Stimulated activated CD8-positive, alpha-beta memory T cell treated with anti-CD3 and anti-CD28 coated beads, Interleukin-7, amount 100 ng/mL, for 4 hours (primary cell): ENCODE measurements around the gene LEMD2.

ENCODE experiments used
- DNase-seq, 2 donors: peaks; one replicate each; pipeline ENCODE4 v3.0.0-alpha.2; 2020; ENCODE audit warnings: low read depth in 2 of 2

LEMD2 gene

DNA sequence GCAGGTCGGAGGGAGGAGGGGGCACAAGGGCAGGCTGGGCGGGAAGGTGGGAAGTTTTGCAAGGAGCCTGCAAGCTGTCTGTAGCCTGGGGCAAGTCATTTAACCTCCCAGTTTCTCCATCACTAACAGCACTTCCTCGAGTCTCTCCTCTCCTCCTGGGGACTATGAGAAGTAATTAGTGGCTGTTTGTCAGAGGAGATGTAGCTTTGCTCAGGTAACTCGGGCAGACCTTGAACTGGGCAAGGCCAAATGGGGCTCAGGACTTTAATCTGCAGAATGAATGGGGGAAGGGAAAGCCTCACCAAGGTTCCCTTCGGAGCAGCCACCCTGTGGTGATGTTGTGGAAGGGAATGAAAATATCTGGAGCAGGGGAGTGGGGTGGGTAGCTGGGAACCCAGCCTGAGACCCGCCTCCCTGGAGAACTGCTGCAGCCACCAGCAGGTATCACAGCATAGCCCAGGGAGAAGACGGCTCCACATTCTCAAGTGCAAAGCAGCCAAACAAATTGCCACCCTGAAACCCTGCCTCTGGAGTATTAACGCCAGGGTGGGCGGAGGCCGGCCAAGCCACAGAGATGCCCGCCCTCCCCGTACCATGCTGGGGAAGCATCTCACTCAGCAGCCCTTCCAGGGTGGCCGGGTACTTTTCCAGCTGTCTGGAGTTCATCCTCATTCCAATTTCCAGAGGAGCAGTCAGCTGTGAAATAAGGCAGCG lies 6.1 kb upstream of the LEMD2 start:
- no peak for DNase-seq

DNA sequence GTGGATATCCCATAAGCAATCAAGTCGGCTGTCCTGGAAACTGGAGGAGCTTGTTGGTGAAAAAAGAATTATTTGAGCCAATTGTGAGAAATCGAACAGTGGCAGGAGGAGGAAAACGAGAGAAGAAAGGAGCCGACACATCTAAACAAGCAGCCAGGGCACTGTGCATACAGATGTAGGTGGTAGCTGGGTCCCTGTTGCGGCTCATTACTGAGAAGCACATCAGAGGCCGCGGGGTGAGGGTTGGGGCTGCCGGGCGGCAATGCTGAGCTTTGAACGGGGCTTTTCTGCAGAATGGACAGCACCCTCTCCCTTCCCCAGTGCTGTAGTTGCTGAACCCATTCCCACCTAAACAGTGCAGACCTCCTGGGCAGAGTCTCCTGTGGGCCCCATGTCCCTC lies 4.1 kb upstream of the LEMD2 start:
- DNase-seq, result no peak

DNA sequence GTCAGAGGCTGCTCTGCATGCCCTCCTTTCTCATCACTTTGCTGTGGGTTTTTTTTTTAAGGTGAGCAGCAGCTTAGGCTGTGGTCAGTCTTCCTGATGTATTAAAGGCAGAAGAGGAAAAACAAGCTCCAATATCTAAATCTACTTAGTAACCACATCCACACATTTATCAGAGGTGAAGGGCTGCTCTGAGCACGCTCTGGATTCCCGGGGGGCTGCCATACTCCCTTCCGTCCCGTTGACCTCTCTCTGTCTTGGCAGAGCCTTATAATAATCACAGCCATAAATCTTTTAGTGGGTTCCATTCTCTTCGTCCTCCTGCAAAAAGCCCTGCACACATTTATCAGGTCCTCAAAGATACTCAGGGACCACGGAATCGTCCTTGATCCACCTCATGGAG lies 2.7 kb upstream of the LEMD2 start:
- DNase-seq, result no peak

DNA sequence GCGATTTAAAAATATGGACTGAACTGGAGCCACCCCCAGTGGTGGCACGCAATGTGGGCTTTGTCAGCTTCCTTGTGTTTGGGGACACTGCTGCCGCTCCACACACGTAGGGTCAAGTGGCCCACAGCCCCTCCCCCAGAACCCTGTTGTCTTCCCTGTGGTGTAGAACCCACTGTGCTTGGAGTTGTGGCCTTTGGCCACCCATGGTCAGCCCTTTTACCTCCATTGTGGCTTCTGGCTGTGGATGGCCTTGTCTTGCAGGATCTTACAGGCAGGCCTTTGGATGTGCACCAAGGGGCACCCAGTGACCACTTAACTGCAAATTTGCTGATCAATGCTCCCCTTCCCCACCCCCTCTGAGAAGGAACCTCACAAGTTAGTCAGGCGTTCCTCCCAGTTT lies 2.0 kb upstream of the LEMD2 start:
- DNase-seq, result no peak

DNA sequence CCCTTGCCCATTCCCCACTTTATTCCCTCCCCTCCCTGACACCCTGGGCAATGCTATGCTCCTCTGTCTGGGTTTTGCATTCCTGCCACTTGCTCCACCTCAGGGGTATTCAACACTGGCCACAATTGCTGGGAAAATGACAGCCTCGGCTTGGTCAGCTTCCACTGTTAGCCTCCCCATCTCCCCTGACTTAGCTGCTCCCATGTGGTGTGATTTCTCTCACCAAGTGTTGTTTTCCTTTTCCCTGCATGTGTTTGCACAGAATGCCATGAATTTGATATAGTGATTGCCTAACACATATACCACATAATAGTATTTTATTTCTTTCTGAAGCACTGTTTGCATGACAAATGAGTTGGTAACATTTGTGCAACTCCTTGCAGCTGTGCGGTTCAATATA lies 1.4 kb upstream of the LEMD2 start:
- no peak for DNase-seq

DNA sequence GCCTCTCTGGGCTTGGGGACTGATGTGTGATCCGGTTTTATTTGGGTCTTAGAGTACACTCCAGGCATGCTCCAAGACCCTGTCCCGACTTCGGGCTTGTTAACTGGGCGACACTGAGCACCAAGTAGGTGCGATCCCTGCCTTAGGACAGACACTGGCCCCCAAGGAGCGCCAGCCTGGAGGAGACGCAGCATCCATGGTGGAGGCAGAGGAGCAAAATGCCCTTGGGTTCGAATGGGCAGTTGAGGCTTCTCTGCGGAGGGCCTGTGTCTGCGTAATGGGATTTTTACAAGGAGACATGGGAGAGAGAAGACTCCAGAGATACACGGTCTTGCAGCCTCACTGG lies 593 bp upstream of the LEMD2 start:
- DNase-seq, result no peak

DNA sequence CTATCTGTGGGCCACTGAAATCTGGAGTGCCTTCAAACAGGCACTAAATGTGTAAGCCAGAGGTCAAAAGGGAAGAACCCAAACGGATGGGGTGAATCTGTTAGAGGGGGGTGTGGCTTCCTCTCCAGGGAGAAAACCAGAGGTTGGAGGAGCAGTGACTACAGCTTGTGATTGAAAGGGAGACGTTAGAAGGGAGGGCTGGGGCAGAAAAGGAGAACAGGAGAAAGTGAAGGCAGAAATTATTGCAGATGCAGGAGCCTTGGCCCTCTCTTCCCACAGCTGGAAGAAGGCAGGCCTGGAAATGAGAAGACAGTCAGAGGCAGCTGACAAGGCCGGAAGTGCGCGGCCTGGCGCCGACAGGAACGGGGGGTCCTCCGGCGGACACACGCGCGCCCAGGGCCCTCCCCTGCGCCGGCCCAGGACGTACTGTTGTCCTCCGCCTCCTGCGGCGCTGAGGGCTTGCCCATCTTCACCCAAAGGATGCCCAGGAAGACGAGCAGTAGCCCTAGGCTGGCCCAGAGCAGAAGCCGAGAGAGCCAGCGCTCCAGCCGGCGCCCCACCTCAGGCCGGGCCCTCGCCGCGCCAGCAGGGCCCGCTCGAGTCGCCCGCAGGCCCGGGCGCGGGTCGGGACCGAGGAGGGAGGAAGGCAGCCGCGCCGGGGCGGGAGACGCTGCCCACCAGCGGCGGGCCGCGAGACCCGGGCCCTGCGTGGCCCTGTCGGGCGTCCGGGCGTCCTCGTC lies 806 bp downstream of the LEMD2 start:
- DNase-seq, result peak; percentile 12 to 56

DNA sequence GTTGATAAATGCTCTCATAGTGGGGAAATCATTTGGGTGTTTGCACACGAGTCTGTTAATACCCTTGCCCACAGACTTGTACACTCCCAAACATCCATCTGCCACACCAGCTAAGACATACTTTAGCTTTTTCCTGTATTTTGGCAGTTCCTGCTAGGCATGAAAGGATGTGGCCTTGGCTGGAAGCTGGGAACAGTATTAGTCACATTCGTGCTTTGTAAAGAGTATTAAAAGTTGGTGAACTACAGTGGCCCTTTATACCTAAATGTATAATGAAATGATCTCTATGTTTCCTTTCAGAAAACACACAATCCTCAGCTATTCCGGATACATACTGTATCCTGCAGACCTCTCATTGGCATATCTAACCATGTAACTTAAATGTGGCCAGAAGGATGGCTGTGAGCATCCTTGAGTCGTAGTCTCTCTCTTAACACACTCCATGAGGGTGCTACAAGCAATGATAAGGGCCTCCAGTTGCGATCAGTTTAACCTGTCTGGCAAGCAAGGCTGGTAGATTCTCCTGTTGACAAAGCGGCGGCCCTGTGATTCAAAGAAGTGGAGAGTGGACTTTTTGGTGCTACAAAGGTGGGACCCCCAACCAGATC lies 1.5 kb downstream of the LEMD2 start:
- no peak for DNase-seq

DNA sequence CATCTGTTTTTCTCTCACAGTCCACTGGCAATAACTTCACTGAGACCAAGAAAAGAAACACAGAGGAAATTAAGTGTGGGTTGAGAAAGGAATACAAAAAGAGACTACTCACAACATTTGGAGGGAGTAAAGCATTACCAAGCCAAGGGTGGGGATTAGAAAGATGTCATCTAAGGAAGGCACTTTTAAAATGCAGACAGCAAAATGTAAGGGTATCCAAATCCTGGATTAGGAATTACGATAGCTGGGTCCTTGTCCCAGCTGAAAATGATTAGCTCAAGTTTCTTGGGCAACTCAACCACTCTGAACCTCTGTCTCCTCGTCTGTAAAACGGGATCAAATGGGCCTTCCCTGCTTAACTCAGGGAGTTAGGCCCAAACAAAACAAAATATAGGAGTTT lies 2.2 kb downstream of the LEMD2 start:
- no peak for DNase-seq

DNA sequence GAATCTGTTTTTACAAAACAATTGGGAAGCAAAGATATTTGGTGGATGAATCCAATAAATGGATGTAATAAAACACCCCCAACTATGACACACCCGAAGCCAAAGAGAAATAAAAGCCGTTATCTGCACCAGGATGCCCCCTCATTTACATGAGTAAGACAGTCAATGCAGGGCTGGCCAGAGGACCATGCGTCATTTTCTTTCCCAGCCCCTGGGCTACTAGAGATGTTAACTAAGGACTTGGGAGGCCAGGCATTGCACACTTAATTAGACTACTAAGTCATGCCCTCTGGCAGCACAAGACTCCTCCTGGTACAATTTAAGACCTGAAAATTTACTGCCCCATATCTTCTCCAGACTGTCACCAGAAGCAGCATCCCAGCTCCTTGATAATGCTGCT lies 3.2 kb downstream of the LEMD2 start:
- DNase-seq, result no peak

DNA sequence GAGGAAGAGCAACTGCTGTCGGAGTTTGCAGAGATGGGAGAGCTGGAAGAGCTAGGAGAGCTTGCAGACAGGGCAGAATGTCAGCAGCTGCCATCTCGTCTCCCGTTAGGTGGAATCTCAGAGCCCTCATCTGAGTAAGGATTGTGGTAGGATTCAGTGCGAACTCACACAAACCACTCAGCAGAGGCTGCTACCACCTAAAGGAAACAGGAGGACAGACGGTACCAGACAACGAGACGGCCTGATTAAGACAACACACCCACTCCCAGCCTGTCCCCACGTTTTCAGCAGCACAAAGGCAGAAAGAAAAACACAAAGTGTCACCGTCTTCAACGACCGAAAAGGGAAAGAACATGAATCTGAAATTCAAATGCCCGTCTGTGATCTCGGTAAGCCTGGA lies 4.1 kb downstream of the LEMD2 start:
- DNase-seq, result no peak

DNA sequence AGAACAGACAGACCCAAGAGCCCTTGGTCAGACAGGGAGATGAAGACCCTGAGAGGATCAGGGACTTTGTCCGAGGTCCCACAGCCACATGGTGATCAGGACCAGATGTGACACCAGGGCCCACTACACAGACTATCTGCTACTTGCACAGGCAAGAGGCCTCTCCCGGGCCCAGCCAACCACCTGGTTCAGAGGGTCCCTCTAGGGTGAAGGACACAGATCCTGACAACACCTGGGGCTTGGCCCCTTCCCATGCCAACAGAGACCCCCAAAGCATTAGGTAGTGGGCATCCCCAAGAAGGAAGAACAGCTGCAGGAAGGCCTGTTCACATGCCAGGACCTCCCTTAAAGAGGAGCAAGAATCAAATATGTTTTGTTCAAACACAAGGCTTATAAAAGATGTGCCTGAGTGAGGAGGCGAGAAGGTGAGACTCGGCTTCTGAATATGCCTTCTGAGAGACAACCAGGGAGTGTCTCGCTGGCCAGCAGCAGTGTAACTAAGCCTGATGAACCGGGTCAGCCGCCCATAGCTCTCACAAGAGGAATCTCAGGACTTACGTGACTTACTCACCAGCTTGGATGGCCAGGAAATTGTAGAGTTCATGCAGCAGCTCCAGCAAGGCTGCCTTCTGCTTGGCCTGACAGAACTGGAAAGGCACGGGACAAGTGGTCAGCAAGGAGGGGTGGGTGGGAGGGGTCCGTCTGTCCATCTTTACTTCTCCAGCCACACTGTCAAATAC lies 5.0 kb downstream of the LEMD2 start:
- DNase-seq, result no peak

DNA sequence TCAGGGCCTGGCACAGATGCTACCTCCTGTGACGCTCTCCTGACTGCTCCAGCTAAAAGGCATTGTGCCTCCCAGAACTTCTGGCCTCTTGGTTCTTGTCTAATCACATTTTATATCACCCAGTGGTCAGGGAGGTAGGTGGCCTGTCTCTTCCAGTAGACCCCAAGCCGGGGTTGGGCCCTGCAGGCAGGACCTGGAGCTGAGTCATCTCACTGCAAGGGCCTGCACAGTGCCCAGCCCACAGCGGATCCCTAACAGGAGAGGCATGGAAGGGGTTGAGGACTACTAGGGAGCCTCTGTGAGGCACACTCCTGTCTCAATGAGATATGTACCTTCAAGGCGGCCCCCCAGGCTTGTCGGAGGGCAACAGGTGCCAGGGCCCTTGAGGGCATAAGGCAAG lies 6.4 kb downstream of the LEMD2 start:
- DNase-seq, result no peak

DNA sequence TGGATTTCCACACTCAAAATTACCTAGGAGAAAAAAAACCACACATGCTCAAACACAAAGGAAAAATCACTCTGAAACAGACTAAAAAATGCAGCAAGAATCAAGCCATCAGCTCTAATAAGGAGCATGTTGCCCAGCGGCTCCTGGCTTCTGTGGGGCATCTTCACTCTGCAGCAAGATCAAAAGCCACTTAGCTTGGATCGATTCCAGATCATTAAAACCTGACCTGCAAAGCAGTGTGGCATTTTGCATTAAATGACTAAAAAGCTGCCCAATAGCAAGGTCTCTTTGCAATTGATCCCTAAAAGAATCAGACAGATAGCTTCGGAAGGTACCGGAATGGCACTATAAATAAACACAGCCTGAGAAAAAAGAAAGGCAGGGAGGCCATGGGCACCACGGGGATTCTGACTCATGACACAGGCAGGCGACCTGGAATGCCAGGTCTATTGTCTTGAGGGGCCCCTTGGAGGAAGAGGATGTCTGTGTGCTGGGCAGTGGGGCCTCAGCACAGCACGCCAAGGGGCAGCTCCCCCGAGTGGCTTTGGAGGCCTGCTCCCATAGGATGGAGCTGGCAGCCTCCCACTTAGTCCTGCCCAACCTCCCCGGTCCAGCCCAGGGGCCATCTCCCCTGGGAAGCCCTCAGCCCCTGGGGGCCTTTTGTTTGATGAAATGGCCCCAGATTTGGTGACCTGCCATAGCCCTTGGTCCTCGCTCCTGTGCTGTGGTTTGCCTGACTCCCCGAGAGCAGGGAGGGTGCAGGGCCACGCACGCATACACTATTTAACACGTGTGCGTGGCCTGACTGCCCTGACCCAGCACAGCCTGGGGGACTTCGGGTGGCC lies 7.6 kb downstream of the LEMD2 start:
- DNase-seq, result no peak

DNA sequence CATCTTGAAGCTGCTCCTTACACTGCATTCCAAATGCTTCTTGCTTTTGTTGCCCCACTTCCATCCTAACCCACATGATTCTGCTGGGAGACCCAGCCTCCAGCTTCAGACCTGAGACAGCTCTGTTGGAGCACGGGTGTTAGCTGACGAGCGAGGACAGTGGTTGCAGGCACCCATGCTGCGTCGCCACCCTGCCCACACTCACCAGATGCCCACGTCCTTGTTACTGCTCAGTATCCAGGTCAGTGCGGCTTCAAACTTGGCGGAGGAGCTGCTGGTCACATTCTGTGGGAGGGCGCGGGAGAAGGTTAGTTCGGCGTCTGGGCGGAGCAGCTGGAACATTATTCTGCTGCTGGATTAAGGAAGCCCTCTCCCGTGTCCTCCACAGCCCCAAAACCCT lies 9.0 kb downstream of the LEMD2 start:
- no peak for DNase-seq

DNA sequence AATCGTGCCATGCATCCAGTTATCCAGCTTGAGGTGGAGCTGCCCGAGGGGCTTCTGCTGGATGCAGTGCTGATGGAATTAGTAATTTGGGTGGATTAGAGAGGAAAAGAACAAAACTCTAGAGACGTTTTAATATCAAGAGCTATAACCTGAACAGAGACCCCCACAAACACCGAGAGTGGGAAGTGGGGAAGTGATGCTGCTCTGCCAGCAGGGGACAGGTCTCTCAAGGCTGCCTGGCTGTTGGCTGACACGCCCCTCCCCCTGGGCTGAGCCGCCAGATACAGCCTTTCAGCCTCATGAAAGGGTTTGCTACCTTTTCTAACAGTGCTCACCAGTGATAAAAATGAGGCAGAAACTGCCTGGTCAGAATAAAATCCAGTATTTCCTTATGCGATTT lies 9.6 kb downstream of the LEMD2 start:
- DNase-seq, result no peak

DNA sequence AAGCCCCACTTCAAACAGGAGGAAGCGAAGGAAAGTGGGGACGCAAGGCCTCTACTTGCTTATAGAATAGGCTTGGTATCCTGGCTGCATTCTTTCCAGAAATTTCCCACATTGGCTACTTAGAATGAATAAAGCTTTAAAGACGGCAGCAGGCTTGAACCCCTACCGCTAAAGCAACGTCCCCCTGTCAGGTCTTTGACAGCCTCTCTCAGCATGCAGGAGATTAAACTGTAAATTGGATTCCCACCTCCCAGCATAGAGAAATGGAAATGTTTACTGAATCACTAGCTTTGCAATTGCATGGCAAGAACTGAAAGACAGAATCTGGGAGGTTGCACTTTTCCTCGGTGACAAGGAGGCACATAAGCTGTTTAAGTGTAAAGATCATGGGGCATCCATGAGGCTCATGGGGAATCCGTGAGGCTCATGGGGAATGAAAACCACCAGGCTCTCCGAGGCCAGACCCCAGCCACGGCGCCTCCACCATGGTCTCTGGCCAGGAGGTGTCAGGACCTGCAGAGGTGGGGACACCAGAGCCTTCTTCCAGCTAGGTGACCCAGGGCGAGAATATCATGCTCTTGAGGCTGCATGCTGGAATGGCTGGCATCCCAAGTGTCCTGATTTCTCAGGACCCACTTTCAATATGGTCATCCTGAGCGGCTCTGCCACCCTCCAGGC lies 10.3 kb downstream of the LEMD2 start:
- no peak for DNase-seq

DNA sequence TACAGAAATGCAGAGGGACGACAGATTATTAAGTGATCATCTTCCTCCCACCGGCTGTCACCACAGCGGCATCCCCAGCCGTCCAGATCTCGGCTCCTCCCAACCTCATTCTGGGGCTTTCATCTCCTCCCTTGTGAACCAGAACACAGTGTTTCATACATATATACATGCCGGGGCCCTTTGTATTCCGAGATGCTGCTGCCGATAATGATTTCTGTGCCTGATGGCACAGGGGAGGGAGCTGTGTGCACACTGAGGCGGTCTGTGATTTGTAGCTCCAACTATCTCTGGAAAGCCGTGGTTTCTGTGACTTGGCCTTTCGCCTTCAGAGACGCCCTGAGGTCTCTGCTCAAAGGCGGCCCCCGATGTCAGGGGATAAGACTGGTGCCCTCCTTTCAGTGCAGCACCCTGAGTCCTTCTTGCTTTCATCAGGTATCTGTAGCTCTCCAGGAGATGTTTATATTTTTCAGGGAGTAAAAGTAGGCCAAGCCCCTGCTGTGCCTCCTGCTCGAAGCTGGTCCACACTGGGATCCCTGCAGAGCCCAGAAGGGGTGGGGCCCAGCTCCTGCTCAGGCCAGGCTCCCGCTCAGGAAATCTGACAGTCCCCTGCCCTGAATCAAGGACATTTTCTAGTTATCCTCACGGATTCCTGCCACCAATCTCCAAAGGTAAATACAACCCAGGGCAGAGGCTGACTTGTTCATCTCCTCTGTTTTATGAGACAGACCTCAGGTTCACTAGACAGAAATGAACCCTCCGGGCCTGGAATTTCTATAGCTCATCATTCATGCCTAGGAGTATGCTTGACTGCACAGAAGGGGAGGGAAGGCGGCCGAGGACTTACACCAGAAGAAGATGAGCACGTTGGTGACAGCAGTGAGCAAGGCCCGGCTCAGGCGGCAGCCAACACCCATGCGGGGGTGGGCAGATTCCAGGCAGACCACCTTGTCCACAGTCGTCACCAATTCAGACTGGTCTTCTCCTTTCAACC lies 11.2 kb downstream of the LEMD2 start:
- DNase-seq, result no peak

DNA sequence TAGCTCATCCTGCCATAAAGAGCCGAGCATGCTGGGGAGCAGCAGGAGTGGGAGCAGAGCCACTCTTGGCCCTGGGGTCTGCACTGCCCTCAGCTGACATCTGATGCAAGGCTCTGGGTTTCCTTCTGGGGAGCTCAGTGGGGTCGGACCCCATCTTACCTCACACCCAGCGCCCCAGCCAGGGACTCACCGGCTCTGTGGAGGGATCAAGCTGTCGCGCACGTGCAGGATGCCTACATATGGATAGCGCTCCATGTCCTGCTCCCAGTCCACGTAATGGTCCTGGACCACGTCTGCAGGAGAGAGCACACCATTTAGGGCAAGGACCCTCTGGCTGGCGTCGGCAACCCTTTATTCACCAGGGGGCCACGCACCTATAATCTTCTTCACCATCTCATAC lies 12.2 kb downstream of the LEMD2 start:
- no peak for DNase-seq

DNA sequence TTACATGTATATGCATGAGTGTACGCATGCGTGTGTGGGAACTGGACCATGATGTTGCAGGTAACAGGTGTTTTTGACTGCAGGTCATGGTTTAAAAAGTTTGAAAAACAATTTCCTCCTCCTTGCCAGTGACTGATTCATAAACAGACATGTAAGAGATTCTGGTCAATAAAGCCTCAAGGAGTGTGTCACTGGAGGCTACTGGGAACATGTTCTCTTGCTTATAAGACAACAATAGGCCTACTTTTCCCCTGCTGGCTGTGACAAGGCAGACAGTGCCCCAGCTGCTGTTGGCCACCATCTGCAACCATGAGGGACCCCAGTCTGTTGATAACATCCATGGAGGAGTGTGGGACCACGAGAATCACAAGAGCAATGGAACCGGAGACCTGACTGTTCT lies 12.7 kb downstream of the LEMD2 start:
- no peak for DNase-seq
